RWPE1 (cell line): ENCODE data around the gene OR52L1.
"Not testable (repeated sequence)": the region's sequence is repeated elsewhere in the genome, so short reads cannot be mapped to it uniquely, and the experiment has no call there.

Source experiments
- CTCF ChIA-PET: fragments of 350-600 bp; sonication (Branson Sonifier 250); formaldehyde crosslinking; extraction: SDS; loops from one replicate; lab custom pipeline; 2021; lab: Yijun Ruan, JAX
- POLR2A ChIA-PET: fragments of 400-600 bp; formaldehyde crosslinking; extraction: SDS; loops from one replicate; lab custom pipeline; 2020; ENCODE audit warnings: antibody characterized with exemption; ENCODE audit not compliant: low non-redundant PET; lab: Yijun Ruan, JAX
- DNase-seq: peaks from one replicate; pipeline ENCODE4 v3.0.0; 2012; ENCODE audit warnings: low spot score
- H3K27ac ChIP-seq: fragments of 450-650 bp; 2 replicates; pipeline ENCODE4 v1.5.1; 2017
- CTCF ChIP-seq: fragments of 450-650 bp; conservative IDR thresholded peaks from 2 replicates; pipeline ENCODE4 v1.5.1; 2017; ENCODE audit warnings: low read depth, mild to moderate bottlenecking

Gene OR52L1

GRCh38 chr11:5966958-5967357 is 19.8 kb downstream of the OR52L1 start:
- CTCF ChIA-PET = no interaction called here
- POLR2A ChIA-PET = no interaction called here
- no peak for DNase-seq
- no peak for TF ChIP-seq CTCF
- no peak overlapping the region for H3K27ac ChIP-seq

GRCh38 chr11:5960704-5961320 is 26.0 kb downstream of the OR52L1 start:
- DNase-seq, POLR2A ChIA-PET, H3K27ac ChIP-seq: not testable (repeated sequence)
- CTCF ChIA-PET = interaction anchor here (0.6 kb wide), 1 partner anchor 750 kb away, joined by 3 read pairs; no protein-coding TSS in a partner anchor

- ChIA-PET CTCF (no interaction called here), POLR2A (no interaction called here)
- no peak for TF ChIP-seq CTCF
- DNase-seq = no peak
- no peak overlapping the region for H3K27ac ChIP-seq
Observed at GRCh38 chr11:5955586-5955985, 31.2 kb downstream of the OR52L1 start.

GRCh38 chr11:5941951-5942350 is 44.8 kb downstream of the OR52L1 start, which contains the start of gene OR56A3:
TSS of gene OR56A3 (plus strand) at chr11:5942251. CDS start at chr11:5947347, 5,096 bp downstream.
- H3K27ac ChIP-seq = no peak within 1 kb of the TSS
- DNase-seq = no peak
- POLR2A ChIA-PET = no interaction called here
- TF ChIP-seq CTCF = no peak
- CTCF ChIA-PET = no interaction called here

- TF ChIP-seq CTCF = no peak
- no peak overlapping the region for H3K27ac ChIP-seq
- CTCF ChIA-PET = no interaction called here
- POLR2A ChIA-PET = no interaction called here
- DNase-seq = no peak
Observed at GRCh38 chr11:5940748-5941147, 46.0 kb downstream of the OR52L1 start.

GRCh38 chr11:5938603-5938965 is 48.2 kb downstream of the OR52L1 start:
- ChIA-PET POLR2A (no interaction called here), CTCF (no interaction called here)
- no peak for TF ChIP-seq CTCF

GRCh38 chr11:5937868-5938602 is 48.8 kb downstream of the OR52L1 start:
- ChIA-PET CTCF (no interaction called here), POLR2A (no interaction called here)
- DNase-seq = no peak
- H3K27ac ChIP-seq = no peak overlapping the region
- TF ChIP-seq CTCF = no peak

More at GRCh38 chr11:5938603-5938965, 48.2 kb downstream of the OR52L1 start:
- H3K27ac ChIP-seq = no peak overlapping the region
- DNase-seq = no peak
